AG09319 (cell line): ENCODE results near the gene EXOC3L4.

Source experiments
- DNase-seq: peaks from one replicate; pipeline ENCODE4 v3.0.0-alpha.2; 2010; ENCODE audit warnings: low read depth; ENCODE audit errors: extremely low read depth
- TF ChIP-seq, protein P1 (sequence below): IDR thresholded peaks from 2 replicates; pipeline ENCODE4 v1.5.1; 2011; ENCODE audit warnings: low read depth, mild to moderate bottlenecking, inconsistent platforms, low read length, moderate library complexity

Gene EXOC3L4

DNA sequence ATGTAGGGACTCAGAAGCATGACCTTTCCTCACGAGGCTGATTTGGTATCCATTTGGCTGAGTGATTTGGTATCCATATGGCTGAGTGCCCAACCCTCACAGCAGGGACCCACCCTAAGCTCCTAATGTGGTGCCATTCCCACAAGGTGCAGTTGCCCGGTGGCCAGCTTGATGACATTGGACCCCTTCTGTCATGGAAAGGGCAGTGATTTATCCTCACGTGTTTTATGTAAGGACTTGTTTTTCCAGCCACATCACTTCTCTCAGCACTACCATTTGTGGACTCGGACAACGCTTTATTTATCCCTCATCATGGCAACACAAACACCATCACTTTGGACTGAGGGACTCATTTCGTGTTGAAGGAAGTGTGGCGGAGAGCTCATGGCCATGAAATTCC lies 28.7 kb upstream of the EXOC3L4 start:
- TF ChIP-seq, protein P1, sequence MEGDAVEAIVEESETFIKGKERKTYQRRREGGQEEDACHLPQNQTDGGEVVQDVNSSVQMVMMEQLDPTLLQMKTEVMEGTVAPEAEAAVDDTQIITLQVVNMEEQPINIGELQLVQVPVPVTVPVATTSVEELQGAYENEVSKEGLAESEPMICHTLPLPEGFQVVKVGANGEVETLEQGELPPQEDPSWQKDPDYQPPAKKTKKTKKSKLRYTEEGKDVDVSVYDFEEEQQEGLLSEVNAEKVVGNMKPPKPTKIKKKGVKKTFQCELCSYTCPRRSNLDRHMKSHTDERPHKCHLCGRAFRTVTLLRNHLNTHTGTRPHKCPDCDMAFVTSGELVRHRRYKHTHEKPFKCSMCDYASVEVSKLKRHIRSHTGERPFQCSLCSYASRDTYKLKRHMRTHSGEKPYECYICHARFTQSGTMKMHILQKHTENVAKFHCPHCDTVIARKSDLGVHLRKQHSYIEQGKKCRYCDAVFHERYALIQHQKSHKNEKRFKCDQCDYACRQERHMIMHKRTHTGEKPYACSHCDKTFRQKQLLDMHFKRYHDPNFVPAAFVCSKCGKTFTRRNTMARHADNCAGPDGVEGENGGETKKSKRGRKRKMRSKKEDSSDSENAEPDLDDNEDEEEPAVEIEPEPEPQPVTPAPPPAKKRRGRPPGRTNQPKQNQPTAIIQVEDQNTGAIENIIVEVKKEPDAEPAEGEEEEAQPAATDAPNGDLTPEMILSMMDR = no peak
- DNase-seq = no peak

DNA sequence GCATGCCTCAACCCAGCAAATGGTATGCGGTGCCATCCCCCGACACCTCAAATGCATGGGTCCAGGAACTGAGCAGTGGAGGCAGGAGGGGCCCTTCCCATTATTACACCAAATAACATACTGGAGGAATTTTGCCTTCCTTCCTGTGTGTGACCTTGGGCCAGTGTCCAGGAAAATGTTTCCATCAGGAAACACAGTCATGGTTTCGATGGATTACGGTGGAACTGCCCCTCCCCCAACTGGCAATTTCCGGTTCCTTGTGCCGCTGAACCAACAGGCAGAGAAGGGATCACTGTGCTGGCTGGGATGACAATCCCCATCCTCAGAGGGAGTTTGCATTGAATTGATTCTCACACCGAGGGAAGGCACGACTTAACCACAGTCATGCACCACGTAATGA lies 28.1 kb upstream of the EXOC3L4 start:
- TF ChIP-seq, protein P1 = no peak
- no peak for DNase-seq

DNA sequence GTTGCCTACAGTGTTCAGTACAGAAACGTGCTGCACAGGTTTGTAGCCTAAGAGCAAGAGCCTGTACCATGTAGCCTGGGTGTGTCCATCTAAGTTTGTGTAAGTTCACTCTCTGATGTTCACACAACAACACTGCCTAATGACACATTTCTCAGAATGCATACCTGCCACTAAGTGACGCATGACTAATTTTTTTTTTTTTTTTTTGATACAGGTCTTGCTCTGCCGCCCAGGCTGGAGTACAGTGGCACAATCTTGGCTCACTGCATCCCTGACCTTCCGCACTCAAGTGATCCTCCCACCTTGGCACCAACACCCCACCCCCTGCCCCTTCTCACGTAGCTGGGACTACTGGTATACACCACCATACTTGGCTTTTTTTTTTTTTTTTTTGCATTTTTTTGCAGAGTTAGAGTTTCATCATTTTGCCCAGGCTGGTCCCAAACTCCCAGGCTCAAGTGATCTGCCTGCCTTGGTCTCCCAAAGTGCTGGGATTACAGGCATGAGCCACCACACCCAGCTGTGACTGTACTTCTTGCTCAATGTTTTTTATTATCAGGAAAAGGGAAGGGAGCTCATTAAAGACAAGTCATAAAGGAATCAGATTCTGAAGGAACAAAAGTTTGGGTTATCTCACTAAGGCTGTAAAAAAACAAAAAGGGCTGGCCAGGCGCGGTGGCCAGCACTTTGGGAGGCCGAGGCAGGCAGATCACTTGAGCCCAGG lies 27.1 kb upstream of the EXOC3L4 start:
- TF ChIP-seq, protein P1 = no peak

DNA sequence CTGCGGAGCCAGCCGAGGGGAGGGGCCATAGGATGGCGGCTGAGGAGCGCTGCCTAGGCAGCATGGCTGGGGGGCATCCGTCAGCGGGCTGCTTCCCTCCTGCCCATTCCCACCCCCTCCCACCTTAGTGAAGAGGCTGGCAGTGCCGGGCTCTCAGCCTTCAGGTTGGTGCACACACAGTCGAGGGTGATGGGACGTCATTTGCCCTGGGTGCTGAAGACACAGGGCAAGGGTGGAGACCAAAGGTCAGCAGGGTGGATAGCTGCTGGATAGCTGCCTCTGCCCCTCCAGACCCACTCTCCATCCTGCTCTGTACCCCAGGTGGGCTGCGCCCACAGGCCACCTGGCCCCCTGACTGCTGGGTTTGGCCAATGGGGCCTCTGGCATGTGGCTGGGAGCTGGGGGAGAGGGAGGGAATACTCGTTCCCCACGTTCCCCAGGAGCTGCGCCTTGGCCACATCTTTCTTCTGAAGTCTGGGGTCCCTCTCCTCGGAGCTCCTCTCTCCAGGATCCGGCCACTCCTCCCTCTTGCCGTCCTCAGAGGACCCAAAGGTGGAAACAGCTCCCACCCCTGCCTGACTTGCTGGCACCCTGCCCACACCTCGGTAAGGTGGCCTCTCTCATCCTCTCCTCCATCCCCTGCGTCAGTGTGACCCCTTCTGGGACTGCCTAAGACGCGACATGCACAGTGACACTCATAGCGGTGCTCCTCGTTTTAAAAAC lies 26.0 kb upstream of the EXOC3L4 start:
- no peak for DNase-seq
- TF ChIP-seq, protein P1 = no peak

More for the DNA sequence above, 27.1 kb upstream of the EXOC3L4 start:
- DNase-seq = peak; percentile 62

DNA sequence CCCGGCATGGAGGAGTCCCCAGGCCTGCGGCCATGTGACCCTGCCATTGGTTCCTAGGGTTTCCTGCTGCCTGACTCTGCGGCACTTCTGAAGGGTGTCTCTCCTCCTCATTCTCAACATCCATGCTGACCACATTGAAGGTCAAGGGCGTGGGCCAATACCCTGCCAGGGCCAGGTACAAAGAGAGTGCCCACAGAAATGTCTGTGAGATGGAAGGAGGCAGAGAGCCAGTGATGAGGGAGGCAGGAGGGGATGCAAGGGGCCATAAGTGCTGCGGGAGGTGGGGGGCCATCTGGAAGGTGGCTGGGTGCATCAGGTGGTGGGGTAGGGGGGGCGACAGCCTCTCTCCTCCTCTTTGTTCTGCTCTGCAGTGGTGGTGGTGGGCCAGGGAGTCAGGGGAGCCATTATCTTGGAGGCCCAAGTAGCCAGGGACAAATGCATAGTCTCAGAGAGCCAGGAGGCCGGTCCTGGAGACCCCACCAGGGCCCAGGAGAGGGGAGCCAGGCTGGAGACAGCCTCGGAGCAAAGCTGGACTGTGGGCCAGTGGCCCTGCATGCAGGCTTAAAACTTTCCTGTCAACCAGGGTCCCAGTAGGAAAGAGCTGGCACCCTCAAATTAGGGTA lies 24.2 kb upstream of the EXOC3L4 start:
- TF ChIP-seq, protein P1 = no peak
- no peak for DNase-seq

DNA sequence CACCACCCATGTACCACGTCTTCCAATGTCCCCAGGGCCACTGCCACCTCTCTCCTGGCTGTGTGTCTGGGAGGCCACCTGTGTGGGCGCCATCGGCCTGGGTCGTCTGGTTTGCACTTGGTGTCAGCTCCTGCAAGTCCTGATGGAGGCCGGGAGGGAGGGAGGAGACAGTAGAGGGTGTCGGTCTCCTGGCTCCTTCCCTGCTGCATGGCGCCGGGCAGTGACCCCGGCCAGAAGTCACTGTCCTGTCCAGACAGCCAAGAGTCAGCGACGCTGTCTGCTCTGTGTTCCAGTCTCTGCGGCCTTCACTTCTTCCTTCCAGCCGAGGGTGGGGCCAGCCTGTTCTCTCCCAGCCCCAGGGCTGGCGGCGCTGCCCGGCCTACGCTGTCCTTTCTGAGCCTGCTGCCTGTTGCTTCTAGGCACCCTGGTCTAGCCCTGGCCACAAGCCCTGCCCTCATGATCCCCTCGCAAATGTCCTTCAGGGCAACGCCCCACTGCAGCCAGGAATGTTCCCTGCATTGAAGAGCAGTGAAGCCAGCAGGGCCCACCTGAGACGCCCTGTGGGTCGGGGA lies 23.5 kb upstream of the EXOC3L4 start:
- TF ChIP-seq, protein P1 = no peak
- DNase-seq = no peak
